HepG2 (cell line): ENCODE measurements around the gene PTCD3.

Source experiments
- CBX5 ChIP-seq: sonication (generic); formaldehyde crosslinking; IDR thresholded peaks from 2 replicates; pipeline ENCODE4 v1.4.0; 2020; ENCODE audit warnings: missing genetic modification reagents, borderline replicate concordance
- KAT2B ChIP-seq: fragments of 150-350 bp; IDR thresholded peaks from 2 replicates; pipeline ENCODE4 v1.6.1; 2014; ENCODE audit warnings: low read depth, low read length, borderline replicate concordance
- NCOA1 ChIP-seq: sonication (generic); formaldehyde crosslinking; IDR thresholded peaks from 2 replicates; pipeline ENCODE4 v1.9.0; 2021; ENCODE audit warnings: missing genetic modification reagents
- THAP11 ChIP-seq: IDR thresholded peaks from 2 replicates; pipeline ENCODE4 v1.6.1; 2016; ENCODE audit warnings: missing biosample characterization, missing genetic modification reagents
- ZNF766 ChIP-seq: sonication (generic); formaldehyde crosslinking; IDR thresholded peaks from 2 replicates; pipeline ENCODE4 v1.5.0; 2020; ENCODE audit warnings: missing genetic modification reagents, borderline replicate concordance

DNA sequence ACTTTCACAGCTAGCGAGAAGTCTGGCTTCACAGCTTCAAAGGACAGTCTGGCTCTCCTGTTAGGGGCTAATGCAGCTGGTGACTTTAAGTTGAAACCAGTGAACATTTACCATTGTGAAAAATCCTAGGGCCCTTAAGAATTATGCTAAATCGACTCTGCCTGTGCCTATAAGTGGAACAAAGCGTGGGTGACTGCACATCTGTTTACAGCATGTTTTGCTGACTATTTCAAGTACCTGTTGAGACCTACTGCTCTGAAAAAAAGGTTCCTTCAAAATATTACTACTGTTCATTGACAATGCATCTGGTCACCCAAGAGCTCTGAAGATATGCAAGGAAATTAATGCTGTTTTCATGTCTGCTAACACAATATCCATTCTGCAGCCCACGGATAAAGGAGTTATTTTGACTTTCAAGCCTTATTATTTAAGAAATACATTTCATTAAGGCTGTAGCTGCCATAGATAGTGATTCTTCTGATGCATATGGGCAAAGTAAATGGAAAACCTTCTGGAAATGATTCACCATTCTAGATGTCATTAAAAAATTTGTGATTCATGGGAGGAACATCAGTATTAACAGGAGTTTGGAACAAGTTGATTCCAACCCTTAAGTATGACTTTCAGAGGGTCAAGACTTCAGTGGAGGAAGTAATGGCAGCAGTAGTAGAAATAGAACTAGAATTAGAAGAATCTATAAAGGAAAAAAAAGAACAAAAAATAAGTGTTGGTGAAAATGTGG lies 49.3 kb upstream of the PTCD3 start:
- TF ChIP-seq ZNF766 (CRISPR knock-in tag): no peak
- TF ChIP-seq THAP11 (CRISPR knock-in tag): no peak
- TF ChIP-seq CBX5: no peak
- no peak for TF ChIP-seq NCOA1
- no peak for TF ChIP-seq KAT2B
